Gastroesophageal sphincter (tissue), 3 donors: ENCODE measurements around the gene TMEM163.

Experiments
- EP300 ChIP-seq: sonication (generic); formaldehyde crosslinking; IDR thresholded peaks from one replicate; pipeline ENCODE4 v1.6.1; 2017; ENCODE audit warnings: antibody characterized with exemption, mild to moderate bottlenecking
- POLR2AphosphoS5 ChIP-seq: sonication (generic); formaldehyde crosslinking; IDR thresholded peaks from one replicate; pipeline ENCODE4 v1.6.1; 2017; ENCODE audit warnings: antibody characterized with exemption
- TF ChIP-seq, protein P1 (sequence below), 4 experiments: fragments of 200-600 bp in 2 of 4; fragments of 450-650 bp in 2 of 4; sonication (generic) in 1 of 4; IDR thresholded peaks; one replicate each; pipeline ENCODE4 v1.5.1; 2017 to 2019; ENCODE audit warnings: antibody characterized with exemption in 4 of 4, mild to moderate bottlenecking in 2 of 4, moderate library complexity in 2 of 4

- no peak for TF ChIP-seq POLR2AphosphoS5
- TF ChIP-seq, protein P1, sequence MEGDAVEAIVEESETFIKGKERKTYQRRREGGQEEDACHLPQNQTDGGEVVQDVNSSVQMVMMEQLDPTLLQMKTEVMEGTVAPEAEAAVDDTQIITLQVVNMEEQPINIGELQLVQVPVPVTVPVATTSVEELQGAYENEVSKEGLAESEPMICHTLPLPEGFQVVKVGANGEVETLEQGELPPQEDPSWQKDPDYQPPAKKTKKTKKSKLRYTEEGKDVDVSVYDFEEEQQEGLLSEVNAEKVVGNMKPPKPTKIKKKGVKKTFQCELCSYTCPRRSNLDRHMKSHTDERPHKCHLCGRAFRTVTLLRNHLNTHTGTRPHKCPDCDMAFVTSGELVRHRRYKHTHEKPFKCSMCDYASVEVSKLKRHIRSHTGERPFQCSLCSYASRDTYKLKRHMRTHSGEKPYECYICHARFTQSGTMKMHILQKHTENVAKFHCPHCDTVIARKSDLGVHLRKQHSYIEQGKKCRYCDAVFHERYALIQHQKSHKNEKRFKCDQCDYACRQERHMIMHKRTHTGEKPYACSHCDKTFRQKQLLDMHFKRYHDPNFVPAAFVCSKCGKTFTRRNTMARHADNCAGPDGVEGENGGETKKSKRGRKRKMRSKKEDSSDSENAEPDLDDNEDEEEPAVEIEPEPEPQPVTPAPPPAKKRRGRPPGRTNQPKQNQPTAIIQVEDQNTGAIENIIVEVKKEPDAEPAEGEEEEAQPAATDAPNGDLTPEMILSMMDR (IDR thresholded peaks at IDR 0.05): no peak
- TF ChIP-seq EP300: no peak
Observed at GRCh38 chr2:134567666-134568065, 151.1 kb downstream of the TMEM163 start.
